OCI-LY3 (cell line): ENCODE measurements around the gene ZMYND10.
A peak's percentile ranks its signal among the peaks of the same experiment; 100 is the strongest.

ENCODE experiments used
- H2AFZ ChIP-seq: fragments of 200-600, 300-600 bp; shearing (Covaris generic); 2 replicates; pipeline ENCODE4 v1.6.0; 2014; ENCODE audit warnings: antibody characterized with exemption, low read depth, low read length
- H3K27ac ChIP-seq: fragments of 200-600, 300-600 bp; sonication (generic); 2 replicates; pipeline ENCODE4 v1.5.1; 2014; ENCODE audit warnings: mild to moderate bottlenecking, low read length, moderate library complexity, mixed read lengths
- H3K27me3 ChIP-seq: fragments of 200-600, 300-600 bp; sonication (generic); 2 replicates; pipeline ENCODE4 v1.6.1; 2014; ENCODE audit warnings: low read depth, low read length, mixed read lengths
- H3K36me3 ChIP-seq: fragments of 200-600, 300-600 bp; sonication (generic); replicated peaks from 2 replicates; pipeline ENCODE3; 2014; ENCODE audit warnings: low read depth, low read length, mixed read lengths
- H3K4me1 ChIP-seq: fragments of 300-600, 200-600 bp; sonication (generic); 2 replicates; pipeline ENCODE4 v1.6.1; 2014; ENCODE audit warnings: low read length, mixed read lengths
- H3K4me2 ChIP-seq: fragments of 200-600, 300-600 bp; sonication (generic); 2 replicates; pipeline ENCODE4 v1.6.1; 2014; ENCODE audit warnings: low read length, mixed read lengths
- H3K4me3 ChIP-seq: fragments of 300-600, 200-600 bp; sonication (generic); 2 replicates; pipeline ENCODE4 v1.5.1; 2014; ENCODE audit warnings: antibody characterized with exemption, mild to moderate bottlenecking, low read length, moderate library complexity
- H3K79me2 ChIP-seq: fragments of 300-600, 200-600 bp; shearing (Covaris generic); 2 replicates; pipeline ENCODE4 v1.6.1; 2014; ENCODE audit warnings: mild to moderate bottlenecking, low read length, mixed read lengths
- H3K9ac ChIP-seq: fragments of 300-600, 200-600 bp; shearing (Covaris generic); 2 replicates; pipeline ENCODE4 v1.6.0; 2014; ENCODE audit warnings: mild to moderate bottlenecking, low read length, moderate library complexity
- H3K9me3 ChIP-seq: fragments of 200-600, 300-600 bp; shearing (Covaris generic); 2 replicates; pipeline ENCODE4 v1.6.1; 2014; ENCODE audit warnings: low read length, mixed read lengths; ENCODE audit not compliant: insufficient read depth
- H4K20me1 ChIP-seq: fragments of 200-600, 300-600 bp; sonication (generic); 2 replicates; pipeline ENCODE4 v1.6.1; 2016; ENCODE audit warnings: low read length, mixed read lengths; ENCODE audit not compliant: insufficient read depth
- EZH2phosphoT487 ChIP-seq: fragments of 200-600 bp; shearing (Covaris generic); IDR thresholded peaks from 2 replicates; pipeline ENCODE4 v1.6.1; 2018; ENCODE audit warnings: antibody characterized with exemption, mixed run types, low read depth
- TF ChIP-seq, protein P1 (sequence below): fragments of 200-600, 300-600 bp; sonication (generic); IDR thresholded peaks from 2 replicates; pipeline ENCODE4 v1.5.1; 2014; ENCODE audit warnings: antibody characterized with exemption, low read length, low read depth

Gene ZMYND10

DNA sequence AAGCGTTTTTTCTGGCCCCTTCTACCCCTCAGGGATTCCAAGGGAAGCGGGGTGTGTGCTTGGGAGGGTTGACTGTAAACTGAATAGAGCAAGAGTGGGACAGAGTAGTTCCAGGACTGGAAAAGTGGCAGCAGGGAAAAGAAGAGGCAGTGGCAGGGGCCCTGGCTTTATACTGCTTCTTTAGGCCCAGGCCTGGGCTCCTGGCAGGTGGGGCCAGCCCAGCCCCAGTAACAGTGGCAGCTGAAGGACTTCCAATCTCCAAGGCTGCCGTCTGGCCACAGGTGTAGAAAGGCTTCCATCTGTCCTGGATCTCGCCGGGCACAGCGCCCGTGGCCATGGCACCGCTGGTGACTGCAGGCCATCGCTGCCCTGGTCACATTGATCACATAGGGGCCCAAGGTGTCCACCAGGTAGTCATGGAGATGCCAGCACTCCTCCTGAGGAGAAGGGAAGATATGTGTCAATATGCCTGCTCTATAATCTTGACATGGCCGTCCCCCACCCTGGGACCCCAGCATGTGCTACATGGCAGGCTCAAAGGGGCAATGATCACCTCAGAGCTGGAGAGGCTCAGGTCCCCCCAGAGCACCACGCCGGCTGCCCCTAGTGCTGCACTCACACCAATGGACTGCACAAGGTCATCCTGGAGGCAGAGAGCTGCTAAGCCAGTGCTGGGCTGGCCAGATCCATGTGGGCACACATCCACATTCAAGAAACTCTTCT lies 52.3 kb downstream of the ZMYND10 start:
- Histone ChIP-seq H3K79me2 (peaks cover 41% of the 10 kb centered on the region), H2AFZ (no peak overlapping the region), H3K4me1 (peaks cover 16% of the 10 kb centered on the region), H3K36me3 (peaks cover 25% of the 10 kb centered on the region), H4K20me1 (no peaks in the 10 kb centered on the region), H3K27me3 (no peaks in the 10 kb centered on the region), H3K9ac (peak overlapping the region; percentile 71), H3K4me2 (peak overlapping the region; percentile 83), H3K27ac (peak overlapping the region; percentile 28), H3K4me3 (peak overlapping the region; percentile 96), H3K9me3 (no peaks in the 10 kb centered on the region)
- TF ChIP-seq, protein P1, sequence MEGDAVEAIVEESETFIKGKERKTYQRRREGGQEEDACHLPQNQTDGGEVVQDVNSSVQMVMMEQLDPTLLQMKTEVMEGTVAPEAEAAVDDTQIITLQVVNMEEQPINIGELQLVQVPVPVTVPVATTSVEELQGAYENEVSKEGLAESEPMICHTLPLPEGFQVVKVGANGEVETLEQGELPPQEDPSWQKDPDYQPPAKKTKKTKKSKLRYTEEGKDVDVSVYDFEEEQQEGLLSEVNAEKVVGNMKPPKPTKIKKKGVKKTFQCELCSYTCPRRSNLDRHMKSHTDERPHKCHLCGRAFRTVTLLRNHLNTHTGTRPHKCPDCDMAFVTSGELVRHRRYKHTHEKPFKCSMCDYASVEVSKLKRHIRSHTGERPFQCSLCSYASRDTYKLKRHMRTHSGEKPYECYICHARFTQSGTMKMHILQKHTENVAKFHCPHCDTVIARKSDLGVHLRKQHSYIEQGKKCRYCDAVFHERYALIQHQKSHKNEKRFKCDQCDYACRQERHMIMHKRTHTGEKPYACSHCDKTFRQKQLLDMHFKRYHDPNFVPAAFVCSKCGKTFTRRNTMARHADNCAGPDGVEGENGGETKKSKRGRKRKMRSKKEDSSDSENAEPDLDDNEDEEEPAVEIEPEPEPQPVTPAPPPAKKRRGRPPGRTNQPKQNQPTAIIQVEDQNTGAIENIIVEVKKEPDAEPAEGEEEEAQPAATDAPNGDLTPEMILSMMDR = no peak
- TF ChIP-seq EZH2phosphoT487 = no peak

DNA sequence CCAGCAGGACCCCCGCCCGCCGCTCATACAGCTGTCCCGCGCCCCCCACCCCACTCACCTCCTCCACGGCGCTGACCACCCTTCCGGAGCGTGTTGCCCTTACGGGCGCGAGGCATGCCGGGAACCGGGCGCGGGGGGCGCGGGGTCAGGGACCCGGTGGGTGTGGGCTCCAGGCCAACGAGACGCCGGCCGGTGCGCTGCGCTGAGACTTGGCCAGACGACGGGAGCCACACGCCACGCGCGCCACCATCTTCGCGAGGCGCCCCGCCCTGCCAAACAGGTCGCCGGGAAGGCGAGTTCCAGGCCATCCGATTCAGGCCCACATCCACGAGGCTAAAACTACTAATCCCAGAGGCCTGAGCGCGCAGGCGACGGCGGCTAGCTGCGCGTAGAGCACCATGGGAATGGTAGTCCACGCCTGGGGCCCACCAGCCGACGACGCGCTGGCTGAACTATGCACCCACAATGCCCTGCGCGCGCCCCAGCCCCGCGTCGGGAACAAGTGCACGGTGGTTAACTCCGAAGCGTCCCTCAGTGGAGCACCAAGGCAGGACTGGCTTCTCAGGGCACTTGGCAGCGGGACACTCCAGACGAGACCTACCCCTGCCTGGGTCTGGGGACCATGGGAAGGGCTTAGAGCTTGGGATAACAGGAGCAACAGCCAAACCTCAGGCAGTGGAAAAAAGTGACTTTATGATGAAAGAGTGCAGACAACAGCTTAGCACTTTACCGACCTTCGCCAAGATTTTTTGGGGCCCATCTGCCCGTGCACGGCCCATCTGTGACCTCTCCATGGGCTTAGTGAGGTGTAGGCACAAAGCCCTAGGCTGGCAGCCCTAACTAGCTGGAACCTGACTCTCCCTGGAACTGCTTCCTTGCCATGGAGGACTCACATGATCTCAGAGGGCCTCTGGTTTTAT lies 53.1 kb downstream of the ZMYND10 start, which contains the start of gene IFRD2:
IFRD2 (minus strand) TSS at position 271 of the 920 bp plus-strand sequence; CDS start at position 116, 155 bp downstream.
- Histone ChIP-seq H3K4me1 (peaks cover 11% of the 10 kb centered on the region), H2AFZ (peak within 1 kb of the TSS; percentile 2; the same call in 1 of the 2 replicates), H3K79me2 (peaks cover 37% of the 10 kb centered on the region), H3K27ac (peak within 1 kb of the TSS; percentile 65), H4K20me1 (no peaks in the 10 kb centered on the region), H3K36me3 (peaks cover 33% of the 10 kb centered on the region), H3K27me3 (no peaks in the 10 kb centered on the region), H3K9me3 (no peaks in the 10 kb centered on the region), H3K4me3 (peak within 1 kb of the TSS; percentile 96), H3K9ac (peak within 1 kb of the TSS; percentile 97), H3K4me2 (peak within 1 kb of the TSS; percentile 93)
- TF ChIP-seq, protein P1 = 0 out of 2 replicates have a peak, but pooled peaks have one; percentile 5
- TF ChIP-seq EZH2phosphoT487 = no peak
